Measurements from ENCODE around the gene RAPGEF5.

Gene RAPGEF5

DNA sequence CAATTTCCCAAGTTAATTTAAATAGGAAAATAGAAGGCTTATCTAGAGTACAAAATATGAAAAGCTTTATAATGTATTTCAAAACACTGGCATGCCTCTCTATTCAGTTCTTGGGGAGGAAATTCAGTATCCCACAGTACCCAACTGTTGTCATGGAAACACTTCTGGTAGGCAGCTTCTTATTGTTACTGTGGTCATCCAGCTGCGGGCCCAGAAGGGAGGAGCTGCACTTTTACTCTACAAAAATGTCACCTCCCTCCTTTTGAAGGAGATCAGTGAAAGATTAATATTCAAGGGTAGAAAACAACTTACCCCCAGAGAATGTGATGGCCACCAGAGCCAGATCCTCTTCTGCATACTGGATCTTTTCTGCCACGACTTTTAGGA, 202.8 kb downstream of the RAPGEF5 start:
- DNase-seq (ENCODE audit: low read depth in 2 of 2) = no peak

DNA sequence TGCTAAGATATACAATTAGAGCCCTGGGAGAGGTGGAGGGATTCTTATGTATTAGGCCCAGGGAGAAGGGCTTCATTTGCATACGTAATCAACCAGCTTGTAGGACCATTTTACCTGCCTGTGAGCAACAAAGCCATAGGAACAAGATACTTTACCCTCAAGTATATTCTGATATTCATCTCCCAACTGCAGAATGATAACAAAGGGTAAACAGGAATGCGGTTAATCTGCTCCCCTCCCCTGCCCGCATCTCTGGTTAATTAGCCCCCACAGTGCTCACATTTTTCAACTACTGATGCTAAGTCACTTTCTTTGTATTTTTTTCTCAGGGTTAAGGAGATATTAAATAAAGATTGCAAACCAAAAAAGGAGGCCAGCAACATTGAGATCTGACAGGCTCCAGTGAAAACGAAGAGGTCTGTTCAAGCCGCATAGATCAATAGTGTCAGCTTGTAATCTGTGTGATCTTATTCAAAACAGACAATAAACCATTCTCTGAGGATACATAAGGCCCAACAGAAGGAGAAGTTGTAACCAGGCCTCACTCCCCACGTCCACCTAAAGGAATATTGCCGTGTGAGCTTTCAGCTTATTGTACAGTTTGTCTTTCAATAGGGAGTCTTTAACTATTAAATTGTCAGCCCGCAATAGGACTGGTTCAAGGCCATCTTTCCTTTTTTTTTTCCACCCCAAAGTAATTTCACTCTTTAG, 203.4 kb downstream of the RAPGEF5 start:
- DNase-seq (ENCODE audit: low read depth in 2 of 2) = no peak

DNA sequence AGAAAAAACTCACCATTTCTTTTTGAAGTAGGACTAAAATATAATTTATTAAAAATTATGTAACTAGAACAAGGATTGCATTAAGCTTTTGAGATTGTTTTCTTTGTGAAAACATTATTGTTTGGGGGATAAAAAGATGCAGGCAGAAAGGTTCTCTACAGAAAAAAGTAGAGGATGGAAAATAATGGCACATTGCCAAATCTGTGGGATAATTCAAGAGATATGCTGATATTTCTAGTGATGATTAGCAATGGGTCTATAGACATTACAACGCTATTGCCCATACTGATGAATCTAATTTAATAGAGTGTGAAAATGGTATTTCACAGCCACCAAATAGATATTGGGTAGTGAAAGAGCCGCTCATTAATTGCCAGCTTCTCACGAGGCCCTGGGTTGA, 204.3 kb downstream of the RAPGEF5 start:
- DNase-seq (ENCODE audit: low read depth in 2 of 2) = no peak

DNA sequence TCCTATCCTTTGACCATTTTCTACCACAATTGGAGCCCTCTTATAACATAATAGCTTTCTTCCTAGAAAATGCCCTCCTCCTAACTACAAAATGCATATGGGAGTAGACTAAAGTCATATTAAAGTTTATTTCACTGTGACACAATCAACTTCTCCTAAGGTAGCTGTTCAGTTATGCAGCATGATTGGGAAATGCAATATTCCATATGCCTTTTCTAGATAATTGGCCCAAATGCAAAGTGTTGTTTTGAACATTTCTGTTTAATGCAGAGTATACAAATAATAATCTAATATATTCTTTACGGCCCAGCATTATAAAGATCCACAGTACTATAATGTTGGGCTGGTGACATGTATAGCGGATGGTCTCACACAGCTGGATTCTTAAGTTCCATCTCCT, 205.1 kb downstream of the RAPGEF5 start:
- DNase-seq (ENCODE audit: low read depth in 2 of 2) = no peak

DNA sequence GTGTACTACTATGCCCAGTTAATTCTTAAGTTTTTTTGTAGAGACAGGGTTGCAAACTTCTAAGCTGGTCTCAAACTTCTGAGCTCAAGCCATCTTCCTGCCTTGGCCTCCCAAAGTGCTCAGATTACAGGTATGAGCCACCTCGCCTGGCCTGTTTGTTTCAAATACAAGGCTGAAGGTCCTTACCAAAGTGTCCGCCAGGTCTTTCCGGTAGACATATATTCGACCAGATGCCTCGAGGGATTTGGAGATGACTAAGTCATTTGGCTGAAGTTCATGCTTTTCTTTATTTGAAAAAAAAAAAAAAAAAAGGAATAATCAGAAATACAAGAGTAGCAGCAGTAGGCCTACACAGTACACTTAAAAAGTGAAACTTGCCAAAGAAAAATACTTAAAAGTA, 206.7 kb downstream of the RAPGEF5 start:
- DNase-seq (ENCODE audit: low read depth in 2 of 2) = no peak

DNA sequence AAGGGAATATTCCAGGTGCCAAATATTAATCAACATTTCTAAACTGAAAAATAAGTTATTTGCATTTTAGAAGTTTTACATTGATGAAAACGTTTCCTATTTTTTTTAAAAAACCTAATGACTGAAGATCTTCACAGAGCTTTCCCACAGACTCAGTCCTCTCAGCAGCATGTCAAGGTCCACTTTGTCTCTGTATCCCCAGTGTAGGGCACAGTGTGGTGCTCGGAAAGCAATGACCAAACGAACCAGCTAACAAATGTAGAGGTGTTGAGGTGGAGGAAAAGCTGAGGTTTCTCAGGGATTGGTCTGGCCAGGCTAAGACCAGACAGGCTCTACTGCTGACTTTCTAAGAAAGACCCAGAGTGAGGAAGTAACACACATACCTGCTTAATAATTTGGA, 209.1 kb downstream of the RAPGEF5 start:
- no peak for DNase-seq (ENCODE audit: low read depth in 2 of 2)

DNA sequence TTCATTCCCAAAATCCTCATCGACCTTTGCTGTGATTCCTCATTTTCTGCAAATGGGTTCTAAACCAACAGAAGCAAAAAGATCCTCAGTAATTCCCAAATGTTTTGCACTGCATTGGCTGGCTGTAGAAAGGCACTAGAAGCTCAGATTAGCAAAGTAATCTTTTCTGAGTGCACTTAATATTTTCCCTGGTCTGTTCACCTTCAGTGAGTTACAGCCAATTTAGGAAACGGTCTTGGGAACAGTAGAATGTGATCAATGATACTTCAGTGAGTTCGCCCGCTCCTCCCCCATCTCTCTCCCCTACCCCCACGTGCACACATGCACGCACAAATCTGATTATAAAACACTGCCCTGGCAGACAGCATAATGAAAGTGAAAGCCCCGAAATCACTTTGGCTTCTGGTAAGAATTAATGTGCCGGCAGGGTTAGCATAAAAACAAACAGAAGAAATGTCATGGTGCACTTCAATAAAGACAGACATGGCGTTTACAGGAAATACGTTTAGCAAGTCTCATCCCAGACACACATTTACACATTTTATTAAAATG, 209.9 kb downstream of the RAPGEF5 start:
- no peak for DNase-seq (ENCODE audit: low read depth in 2 of 2)

DNA sequence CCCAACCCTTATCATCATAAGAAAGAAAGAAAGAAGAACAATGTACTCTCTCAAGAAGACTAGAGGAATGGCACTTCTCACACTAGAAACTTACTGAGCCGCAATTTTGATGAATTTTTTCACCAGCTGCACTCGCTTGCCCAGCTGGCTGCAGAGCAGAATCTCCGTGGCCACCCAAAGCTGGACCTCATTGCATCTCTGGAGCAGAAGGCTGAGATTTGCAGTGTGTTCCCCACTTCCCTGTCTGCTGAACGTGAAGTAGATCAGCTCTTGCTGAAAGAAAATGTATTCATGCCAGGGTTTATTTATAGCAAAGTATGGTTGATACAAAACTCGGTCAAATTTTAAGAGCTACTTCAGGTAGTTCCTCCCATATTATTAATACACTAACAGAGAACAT, 212.0 kb downstream of the RAPGEF5 start:
- DNase-seq (ENCODE audit: low read depth in 2 of 2) = no peak

DNA sequence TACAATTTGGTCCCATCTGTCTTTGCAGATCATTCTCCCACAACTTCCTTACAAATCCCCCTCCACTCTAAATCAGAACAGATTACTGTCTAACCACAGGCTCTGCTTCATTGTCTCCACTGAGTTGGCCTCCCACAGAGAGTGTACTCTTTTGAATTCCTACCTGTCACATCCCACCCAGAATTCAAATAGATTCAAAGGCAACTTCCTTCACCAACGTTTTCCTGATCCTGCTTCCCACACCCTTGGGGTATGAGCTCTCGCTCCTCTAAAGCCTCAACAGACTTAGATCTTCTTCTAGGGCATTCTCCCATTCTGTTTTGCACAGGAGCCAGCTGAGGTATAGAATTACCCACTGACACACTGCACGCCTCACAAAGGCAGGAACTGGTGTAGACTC, 213.5 kb downstream of the RAPGEF5 start:
- DNase-seq (ENCODE audit: low read depth in 2 of 2) = no peak

DNA sequence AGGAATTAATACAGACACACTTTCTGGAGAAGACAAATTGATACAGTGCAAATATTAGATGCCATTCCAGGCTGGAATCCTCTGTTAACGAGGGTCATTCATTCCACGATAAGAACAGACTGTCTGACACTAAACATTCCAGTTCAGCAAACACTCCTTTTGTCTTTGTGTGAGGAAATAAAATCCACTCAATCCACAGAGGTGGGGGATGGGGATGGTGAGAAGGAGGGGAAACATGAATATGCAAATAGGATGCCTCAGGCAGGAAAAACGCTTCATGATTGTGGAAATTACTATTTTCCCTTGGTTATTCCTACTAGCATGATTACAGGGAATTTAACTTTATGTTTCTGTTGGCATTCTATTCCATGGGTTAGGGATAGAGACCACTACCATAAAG, 214.4 kb downstream of the RAPGEF5 start:
- no peak for DNase-seq (ENCODE audit: low read depth in 2 of 2)

DNA sequence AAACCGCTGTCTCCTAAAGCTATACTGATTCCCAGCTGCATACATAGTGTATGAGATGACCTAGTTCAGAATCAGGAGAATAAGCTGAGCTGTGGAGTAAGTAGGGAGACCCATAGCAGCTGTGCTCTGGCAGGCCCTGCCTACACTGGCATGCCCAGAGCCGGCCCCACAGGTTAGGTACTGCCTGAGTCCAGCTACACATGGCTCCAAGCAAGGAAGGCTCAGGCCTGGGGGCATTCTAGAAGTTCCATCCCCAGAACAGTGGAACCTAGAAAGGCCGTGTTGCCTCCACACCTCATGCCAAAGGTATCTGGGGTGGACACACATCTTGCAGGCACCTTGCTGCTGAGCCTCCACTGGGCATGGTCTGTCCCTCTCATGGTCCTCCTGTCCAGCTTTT, 215.6 kb downstream of the RAPGEF5 start:
- no peak for DNase-seq (ENCODE audit: low read depth in 2 of 2)

DNA sequence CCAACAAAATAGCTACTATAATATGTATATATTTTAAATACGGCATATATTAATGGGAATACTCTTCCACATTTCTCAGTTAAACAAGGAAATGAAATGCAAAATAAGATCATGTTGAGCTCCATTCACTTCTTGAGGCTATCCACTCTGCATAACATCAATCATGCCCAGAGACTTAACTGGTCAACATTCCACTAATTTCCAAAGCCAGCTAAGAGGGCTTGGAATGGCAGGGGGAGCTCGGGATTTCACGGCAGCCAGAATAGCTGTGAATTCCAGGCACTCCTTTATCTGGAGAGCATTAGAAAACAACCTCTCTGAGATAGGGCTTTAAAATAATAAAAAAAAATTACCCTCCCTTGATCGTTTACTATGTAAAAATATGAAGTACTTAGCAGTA, 216.4 kb downstream of the RAPGEF5 start:
- no peak for DNase-seq (ENCODE audit: low read depth in 2 of 2)

DNA sequence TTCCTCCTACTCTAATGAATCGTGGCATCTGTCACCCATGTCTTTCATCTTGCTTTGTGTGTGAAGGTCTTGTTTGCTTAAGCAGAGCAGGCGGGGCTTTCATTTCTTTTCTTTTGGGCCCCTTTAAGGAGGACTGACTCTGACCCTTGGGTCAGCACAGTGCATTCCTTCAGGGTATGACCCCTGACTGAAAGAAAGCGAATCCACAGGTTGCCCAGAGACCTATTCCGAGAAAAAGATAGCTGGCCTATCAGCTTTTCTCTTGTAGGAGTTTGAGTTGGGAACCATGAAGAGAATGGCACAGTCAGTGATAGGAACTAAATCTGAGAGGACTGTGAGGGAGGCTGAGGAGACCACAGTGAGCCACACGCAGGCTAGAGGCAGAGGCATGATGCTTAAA, 218.1 kb downstream of the RAPGEF5 start:
- no peak for DNase-seq (ENCODE audit: low read depth in 2 of 2)

DNA sequence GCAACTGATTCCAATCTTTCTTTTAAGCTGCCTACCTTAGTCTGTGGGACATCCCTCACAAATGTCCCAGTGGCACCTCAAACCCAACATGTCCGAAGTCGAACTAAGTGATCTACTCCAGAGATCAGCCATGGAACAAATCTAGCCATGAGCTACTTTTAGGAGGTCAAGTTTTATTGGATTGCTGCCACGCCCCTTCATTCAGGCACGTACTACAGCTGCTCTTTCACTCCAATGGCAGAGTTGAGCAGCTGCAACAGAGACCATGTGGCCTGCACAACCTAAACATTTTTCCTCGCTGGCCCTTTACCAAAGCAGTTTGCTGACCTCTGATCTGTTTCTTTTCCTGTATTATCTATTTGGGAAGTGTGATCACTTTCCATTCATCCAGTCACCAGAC, 218.8 kb downstream of the RAPGEF5 start:
- no peak for DNase-seq (ENCODE audit: low read depth in 2 of 2)

DNA sequence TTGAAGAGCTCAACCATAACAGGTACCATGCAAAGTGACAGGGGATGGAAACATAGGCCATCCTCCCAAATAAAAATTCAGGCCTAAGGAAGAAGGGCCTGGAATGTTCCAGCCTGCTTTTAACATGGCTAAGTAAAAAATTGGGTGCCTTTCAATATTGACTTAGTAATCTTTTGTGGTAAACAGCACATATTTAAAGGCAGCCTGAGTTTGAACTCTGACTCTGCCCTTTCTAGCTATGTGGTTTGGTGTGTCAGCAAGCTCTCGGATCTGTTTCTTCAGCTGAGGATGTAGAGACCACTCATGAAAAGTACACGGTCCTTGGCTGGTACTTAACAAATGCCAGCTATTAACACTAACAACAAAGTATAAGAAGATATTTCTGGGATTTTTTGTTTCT, 219.5 kb downstream of the RAPGEF5 start:
- no peak for DNase-seq (ENCODE audit: low read depth in 2 of 2)

DNA sequence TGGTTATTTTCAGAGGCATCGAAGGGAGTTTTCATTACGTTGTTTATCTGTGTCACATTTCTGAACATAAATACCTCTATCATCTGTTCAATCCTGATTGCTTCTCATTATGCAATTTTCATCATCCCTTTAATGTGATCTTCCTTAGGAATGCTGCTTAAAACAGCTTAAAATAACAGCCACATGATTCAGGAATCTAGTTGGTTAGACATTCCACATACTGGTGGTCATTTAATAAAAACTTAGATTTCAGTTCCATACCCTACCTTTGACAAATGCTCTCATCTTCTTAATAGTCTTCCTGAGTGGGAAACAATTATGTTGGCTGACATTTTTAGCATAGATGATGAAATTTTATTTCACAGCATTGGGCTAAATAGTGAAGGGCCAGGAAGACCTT, 219.9 kb downstream of the RAPGEF5 start:
- no peak for DNase-seq (ENCODE audit: low read depth in 2 of 2)

DNA sequence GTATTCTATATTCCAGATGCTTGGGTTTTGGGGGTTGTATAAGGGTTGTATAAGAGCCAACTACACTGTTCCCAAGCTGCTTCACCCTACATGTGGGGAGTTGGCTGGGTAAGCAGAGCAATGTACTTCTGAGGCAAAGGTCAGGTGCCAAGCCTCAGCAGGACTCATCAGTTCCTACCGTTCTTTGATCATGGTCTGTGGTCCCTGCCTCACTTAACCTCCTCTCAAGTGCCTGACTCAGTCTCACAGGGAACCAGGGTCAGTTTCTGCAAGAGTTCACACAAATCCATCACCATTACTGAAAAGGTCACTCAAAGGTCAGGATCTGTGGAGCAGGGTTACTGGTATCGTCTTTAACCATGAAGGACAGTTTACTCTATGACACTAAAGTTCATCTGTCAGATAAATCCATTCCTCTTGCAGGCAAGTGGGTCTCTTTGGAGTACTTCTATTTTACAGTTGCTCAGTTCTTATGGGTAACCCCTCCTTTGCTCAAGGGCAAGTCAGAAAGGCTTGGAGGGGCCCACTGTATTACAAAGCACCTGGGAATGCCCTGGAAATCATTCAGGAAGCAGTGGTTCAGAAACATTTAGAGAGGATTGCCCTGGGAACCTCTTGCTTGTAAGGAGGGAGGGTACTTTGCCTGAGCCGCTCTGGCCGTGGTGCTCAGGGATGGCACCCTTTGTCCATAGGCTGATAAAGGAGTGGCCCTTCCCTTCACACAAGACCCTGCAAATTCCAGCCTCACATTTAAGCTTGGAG, 227.0 kb downstream of the RAPGEF5 start:
- no peak for DNase-seq (ENCODE audit: low read depth in 2 of 2)

DNA sequence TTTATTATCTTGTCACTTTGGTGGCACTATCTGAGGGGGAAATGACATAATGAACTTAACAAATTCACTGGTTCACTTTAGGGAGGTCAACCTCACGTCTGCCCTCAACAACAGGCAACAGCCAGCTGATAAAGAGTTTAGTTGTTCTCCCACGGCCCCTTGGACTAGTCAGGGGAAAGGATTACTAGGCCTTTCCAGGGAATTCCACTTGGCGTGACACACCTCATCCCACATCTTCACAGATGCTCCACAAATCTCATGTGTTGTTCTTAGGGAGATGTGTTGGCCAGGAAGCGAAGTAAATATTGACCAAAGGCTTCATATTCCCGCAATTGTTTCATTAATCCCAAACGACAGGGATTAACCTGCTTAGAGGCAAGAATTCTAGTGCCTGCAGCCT, 227.8 kb downstream of the RAPGEF5 start:
- DNase-seq (ENCODE audit: low read depth in 2 of 2) = no peak

DNA sequence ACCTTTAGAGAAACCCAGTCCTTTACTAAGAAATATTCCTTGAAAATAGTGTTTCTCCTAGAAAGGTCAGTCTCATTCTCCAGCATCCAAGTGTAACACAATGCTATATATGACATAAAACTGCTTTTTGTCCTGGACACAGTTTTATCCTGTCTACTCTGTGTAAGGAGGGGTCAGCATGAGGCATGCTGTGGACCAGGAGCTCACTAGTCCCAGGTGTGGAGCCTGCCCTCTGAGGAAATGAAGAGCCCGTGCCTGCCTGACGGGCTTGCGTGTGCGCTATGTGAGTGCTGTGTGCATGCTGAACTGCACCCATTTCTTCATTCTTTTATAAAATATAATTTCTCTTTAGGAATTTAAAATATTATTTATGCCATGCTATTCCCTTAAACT, 228.4 kb downstream of the RAPGEF5 start:
- DNase-seq (ENCODE audit: low read depth in 2 of 2) = no peak

DNA sequence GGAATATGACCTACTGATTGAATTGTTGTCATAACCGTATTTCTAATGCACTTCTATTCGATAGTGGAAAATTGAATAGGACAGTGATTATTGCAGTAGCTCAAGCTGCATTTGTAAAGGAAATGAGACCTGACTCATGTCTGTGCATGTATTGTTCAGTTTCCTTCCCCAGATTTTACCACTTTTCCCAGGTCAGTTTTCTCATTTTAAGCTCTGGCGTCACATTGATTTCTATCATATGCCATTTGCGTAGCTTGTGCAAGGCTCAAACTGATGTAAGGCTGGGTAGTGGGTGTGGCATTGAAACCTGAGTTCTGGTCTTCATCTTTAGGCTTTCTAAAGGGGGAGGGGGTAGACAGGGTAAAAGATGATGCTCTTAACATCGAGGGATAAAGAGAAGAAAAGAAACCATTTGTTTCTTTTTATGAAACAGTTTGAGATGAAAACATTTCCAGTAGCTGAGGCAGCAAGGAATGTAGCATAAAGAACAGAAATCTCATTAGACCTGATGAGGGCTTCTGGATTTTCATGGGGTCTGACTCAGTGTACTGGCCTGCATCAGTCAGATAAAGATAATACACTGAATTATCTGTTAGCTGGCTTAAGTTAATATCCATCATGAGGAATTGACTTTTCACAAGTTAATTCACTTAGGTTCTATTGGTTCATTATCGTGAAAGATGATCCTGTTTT, 229.0 kb downstream of the RAPGEF5 start:
- no peak for DNase-seq (ENCODE audit: low read depth in 2 of 2)

DNA sequence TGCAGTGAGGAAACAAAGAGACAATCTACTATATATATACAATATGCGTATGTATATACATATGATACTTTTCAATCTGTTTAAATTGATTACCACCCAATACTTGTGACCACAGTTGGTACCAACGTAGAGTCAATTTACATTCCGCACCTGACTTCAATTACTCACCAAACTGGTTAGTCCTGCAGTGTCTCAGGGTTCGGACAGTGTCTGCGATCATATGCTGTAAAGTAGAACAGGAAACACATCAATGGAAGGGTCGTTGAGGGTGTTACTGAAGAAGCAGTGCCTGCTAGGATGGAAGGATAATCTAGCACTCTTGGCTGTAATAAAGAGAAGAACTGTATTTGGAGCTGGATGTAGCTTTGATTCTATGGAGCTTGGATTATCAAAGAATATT, 231.5 kb downstream of the RAPGEF5 start:
- no peak for DNase-seq (ENCODE audit: low read depth in 2 of 2)

DNA sequence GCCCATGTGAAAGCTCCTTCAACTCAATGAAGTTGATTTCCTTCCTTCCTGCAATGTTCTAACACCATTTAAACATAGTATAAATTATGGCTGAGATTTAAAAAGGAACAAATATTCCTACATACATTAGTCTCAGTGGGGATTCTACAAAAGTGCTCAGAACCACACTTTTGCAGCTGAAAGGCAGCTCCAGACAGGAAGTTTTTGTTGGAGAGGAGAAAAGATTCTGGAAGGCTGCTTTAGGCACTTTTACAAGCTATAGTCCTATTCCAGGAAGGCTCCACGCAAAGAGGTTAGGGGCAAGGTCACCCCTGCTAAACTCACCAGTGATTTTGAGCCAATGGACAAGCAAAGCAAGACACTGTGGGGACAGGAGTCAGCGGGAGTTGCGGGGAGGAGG, 232.0 kb downstream of the RAPGEF5 start:
- DNase-seq (ENCODE audit: low read depth in 2 of 2) = no peak

DNA sequence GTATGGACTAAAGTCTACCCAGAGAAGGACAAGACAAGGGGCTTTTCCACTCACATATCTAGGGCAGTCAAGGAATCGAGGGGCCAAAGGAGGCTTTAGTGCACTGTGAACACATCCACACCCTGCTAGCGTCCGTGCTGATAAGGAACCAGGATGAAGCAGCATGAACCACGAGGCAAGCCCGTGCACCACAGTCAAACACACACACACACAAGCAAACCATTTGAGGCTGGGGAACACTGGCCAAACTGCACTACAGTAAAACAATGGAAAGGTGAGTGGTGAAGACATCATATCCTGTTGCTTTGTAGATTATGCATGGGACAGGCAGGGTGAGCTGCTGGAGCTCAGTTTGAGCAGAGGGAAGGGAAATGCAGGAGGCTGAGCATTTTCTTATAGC, 233.8 kb downstream of the RAPGEF5 start:
- no peak for DNase-seq (ENCODE audit: low read depth in 2 of 2)

Data from stimulated activated CD4-positive, alpha-beta T cell treated with anti-CD3 and anti-CD28 coated beads, Interleukin-1b, Interleukin-23, amount 100 ng/mL, for 4 hours (primary cell).